ENCODE results near the gene LCE2D.
A peak's percentile ranks its signal among the peaks of the same experiment; 100 is the strongest.

The LCE2D gene

GRCh38 chr1:152697701-152698600 is 34.8 kb downstream of the LCE2D start, which contains the start of gene LCE2A:
TSS of gene LCE2A (plus strand) at chr1:152698345. CDS start at chr1:152698902, 557 bp downstream.
- peak; percentile 16 for DNase-seq (ENCODE audit: low read depth)

DNA sequence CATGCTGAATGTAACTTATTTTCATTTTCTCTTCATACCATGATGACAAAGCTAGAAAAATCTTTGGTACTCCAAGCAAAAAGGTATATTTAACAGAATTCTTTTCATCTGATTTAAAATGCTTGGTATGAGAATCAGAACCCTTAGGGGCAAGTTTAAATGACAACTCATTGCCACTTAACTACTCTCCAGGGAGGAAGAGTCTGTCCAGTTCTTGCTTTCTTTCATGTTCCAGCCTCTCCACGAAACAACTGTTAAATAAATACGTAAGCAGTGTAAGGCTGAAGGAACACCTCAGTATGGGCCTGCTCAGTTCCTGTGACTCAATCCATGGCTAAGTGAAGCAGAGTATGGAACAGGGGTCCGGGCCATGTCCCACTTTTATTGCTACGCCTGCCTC is 36.6 kb downstream of the LCE2D start:
- DNase-seq (ENCODE audit: low read depth), result no peak

GRCh38 chr1:152707860-152708259 is 44.7 kb downstream of the LCE2D start, which contains the start of gene LCE4A:
TSS of gene LCE4A (plus strand) at chr1:152708160. CDS start at chr1:152709076, 916 bp downstream.
- DNase-seq (ENCODE audit: low read depth), result no peak

Measured in HS-5 (cell line).